Motor neuron (in vitro differentiated cells): ENCODE results near the gene NCOA6. TPM values are rescaled to one million over a fixed set of nuclear protein-coding genes. Genes with fewer than 3 reads are reported as not detected.
A peak's percentile ranks its signal among the peaks of the same experiment; 100 is the strongest.
"Not testable (repeated sequence)": the region's sequence is repeated elsewhere in the genome, so short reads cannot be mapped to it uniquely, and the experiment has no call there.

Experiments
- ATAC-seq, 8 experiments: fragments of 200-7000 bp; cut with Tn5 transposase; replicated peaks in 6 of 8; 2 replicates each; pipeline ENCODE4 v1.8.0; 2021; ENCODE audit warnings: mild to moderate bottlenecking in 8 of 8, moderate library complexity in 8 of 8
- H3K27ac ChIP-seq, 2 donors: fragments of 250-450 bp; sonication (Bioruptor Pico); 2 replicates each; pipeline ENCODE4 v1.9.0; 2021; ENCODE audit warnings: antibody characterized with exemption in 2 of 2, mild to moderate bottlenecking in 2 of 2, moderate library complexity in 1 of 2
- H3K4me1 ChIP-seq, 2 donors: fragments of 250-450 bp; sonication (Bioruptor Pico); replicated peaks in 1 of 2; 2 replicates each; pipeline ENCODE4 v1.6.1; 2021; ENCODE audit warnings: antibody characterized with exemption in 2 of 2, mild to moderate bottlenecking in 2 of 2, moderate library complexity in 1 of 2
- H3K4me3 ChIP-seq, 5 donors: fragments of 250-450 bp; sonication (Bioruptor Pico); 2 replicates each; pipeline ENCODE4 v1.9.0; 2021; ENCODE audit warnings: antibody characterized with exemption in 5 of 5, mild to moderate bottlenecking in 5 of 5, moderate library complexity in 4 of 5
- WGBS, 10 experiments: fragments of 450-650 bp; shearing (Covaris generic); methylation state at CpG; one replicate each; pipeline ENCODE4 v1.0.0; 2022; 5-methylcytosine and 5-hydroxymethylcytosine counted together
- in situ Hi-C, 9 experiments: fragments of 400-800 bp; cut with MboI; loops; one replicate each; pipeline ENCODE4 v1.15.0; 2021; ENCODE audit warnings: low sequenced_read_pairs in 9 of 9, low pct_unique_long_range_greater_than_20kb in 2 of 9; ENCODE audit not compliant: unreplicated experiment in 9 of 9
- total RNA-seq, 8 experiments: library from RNA; unstranded; fragments of 300-600 nt; gene quantifications; 2 replicates each; pipeline versions ENCODE4 v1.2.3 to v1.2.4, GENCODE V29; 2022

The NCOA6 gene
- total RNA-seq, 8 experiments from 2014 or later: 6.6 to 25.6 (median 19.2) TPM

DNA sequence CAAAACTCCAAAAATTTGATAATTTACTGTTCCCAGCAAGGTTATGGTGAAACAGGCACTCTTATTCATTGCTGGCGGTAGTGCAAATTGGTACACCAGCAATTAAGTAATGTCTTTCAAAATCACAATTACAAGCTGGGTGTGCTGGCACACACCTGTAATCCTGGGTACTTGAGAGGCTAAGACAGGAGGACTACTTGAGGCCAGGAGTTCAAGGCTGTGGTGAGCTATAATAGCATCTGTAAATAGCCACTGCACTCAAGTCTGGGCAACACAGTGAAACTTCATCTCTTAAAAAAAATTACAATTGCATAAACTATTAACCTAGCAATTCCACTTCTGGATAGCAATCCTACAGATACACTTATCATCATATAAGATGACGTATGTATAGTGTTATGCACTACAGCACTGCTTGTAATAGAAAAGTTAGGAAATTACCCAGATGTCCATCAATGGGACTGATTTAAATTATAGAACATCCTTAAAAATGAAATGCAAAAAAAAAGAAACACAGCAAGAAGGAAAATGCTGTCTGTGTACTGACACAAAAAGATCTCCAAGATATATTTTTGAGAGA, 31.4 kb downstream of the NCOA6 start:
- H3K4me3 ChIP-seq: no peak overlapping the region
- ATAC-seq: no peak
- no peak overlapping the region for H3K27ac ChIP-seq
- WGBS, 10 experiments: 87 to 100% (median 100%) methylated on average over 1 to 2 of the region's 2 CpGs; no CpG with 5 or more reads in 2 of the 10 experiments
- in situ Hi-C loops: no loop called here
- peaks cover 0 to 7% of the 10 kb centered on the region in 2 donors for H3K4me1 ChIP-seq

DNA sequence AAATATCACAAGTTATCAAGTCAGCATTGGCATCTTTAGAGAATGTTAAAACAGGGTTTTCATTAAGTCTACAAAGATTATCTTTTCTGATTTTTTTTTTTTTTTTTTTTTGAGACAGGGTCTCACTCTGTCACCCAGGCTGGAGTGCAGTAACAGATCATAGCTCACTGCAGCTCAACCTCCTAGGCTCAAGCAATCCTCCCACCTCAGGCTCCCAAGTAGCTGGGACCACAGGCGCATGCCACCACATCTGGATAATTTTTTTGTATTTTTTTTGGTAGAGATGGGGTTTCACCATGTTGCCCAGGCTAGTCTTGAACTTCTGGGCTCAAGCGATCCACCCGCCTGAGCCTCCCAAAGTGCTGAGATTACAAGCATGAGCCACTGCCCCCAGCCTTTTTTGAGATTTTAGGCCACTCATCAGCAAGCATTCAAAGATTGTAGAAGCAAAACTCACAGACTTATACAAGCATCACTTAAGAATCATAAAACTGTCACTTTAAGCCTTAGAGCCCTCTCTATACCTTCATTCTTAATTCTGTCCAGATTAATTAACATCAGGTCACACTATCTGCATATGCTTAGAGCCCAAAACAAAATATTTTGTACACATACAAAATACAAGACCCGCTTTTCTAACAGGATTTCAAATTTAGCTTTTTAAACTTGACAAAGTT, 32.6 kb downstream of the NCOA6 start:
- WGBS, 10 experiments: 88 to 100% (median 100%) methylated on average over 1 to 4 of the region's 4 CpGs
- H3K27ac ChIP-seq: no peak overlapping the region
- no peak overlapping the region for H3K4me3 ChIP-seq
- in situ Hi-C loops: no loop called here
- peaks cover 0 to 7% of the 10 kb centered on the region in 2 donors for H3K4me1 ChIP-seq
- ATAC-seq: no peak

DNA sequence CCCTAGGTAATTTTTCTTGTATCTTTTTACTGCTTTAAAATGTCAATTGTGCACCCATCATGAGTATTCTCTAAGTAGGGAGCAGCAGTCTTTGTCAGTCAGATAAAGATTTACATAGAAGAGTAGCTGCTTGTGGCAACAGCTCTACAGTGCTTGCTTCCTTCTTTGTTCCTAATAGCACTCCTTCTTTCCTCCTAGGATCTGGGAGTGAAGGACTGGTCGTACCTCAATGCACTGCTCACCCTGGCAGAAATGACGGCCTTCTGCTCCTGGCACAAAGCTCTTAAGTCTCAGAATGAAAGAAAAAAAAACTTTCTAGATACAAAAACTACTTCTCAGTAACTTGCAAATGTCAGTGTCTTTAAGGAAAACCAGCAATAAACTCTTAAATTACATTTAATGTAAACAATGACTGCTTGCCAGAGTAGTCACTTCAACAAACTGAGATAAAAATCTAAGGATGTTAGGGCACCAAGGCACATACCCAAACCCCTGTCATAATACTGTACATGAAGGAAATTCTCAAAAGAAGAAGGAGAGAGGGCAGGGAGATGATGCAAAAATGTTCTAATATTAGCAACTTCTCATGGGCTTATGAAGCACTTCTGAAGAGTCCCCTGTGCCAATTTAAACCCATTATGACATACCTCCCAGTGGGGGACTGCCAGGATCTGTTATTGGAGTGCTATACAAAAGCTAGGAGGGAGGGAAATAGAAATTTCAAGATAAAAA, 34.0 kb downstream of the NCOA6 start:
- H3K4me1 ChIP-seq: peaks cover 0 to 7% of the 10 kb centered on the region in 2 donors
- H3K4me3 ChIP-seq: no peak overlapping the region
- H3K27ac ChIP-seq: peak overlapping the region in 1 of 2 donors; percentile 50
- ATAC-seq: peak in 3 of 8 experiments; percentile 34 to 81 (median 68)
- in situ Hi-C loops: no loop called here
- WGBS, 10 experiments: 27 to 100% (median 80%) methylated on average over 2 of the region's 2 CpGs; no CpG with 5 or more reads in 3 of the 10 experiments

DNA sequence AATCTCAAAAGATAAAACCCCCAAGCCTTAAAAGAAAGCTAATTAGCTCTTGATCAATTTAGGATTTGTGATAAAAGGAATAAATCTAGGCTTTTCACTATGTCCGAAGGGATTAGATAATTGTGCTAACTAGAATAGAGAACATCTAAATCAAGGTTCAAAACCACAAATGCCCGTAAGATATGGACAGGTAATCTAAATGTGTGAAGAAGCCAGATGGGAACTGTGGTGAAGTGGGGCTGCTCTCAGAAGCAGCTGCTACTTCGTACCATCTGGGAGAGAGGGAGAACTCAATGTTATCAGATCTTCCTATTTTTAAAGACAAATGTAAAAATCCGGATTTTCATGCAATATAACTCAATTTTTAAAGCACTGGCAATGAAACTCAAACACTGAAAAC, 44.2 kb downstream of the NCOA6 start:
- ATAC-seq: no peak
- in situ Hi-C loops: no loop called here
- 78 to 100% (median 91%) methylated on average over 1 to 4 of the region's 4 CpGs for WGBS, 10 experiments
- Histone ChIP-seq H3K4me1 (no peaks in the 10 kb centered on the region), H3K27ac (no peak overlapping the region), H3K4me3 (no peak overlapping the region)

DNA sequence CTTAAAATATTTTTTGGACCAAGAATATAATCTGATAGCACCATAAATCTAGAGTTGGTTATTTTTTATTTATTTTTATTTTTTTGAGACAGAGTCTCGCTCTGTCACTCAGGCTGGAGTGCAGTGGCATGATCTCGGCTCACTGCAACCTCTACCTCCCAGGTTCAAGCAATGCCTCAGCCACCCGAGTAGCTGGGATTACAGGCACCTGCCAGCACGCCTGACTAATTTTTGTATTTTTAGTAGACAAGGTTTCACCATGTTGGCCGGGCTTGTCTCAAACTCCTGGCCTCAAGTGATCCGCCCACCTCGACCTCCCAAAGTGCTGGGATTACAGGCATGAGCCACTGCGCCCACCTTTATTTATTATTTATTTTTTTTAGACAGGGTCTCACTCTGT, 45.2 kb downstream of the NCOA6 start:
- in situ Hi-C loops, H3K4me1 ChIP-seq, H3K27ac ChIP-seq, H3K4me3 ChIP-seq: not testable (repeated sequence)
- 80 to 100% (median 93%) methylated on average over 1 to 5 of the region's 8 CpGs; no CpG with 5 or more reads in 2 of the 10 experiments for WGBS, 10 experiments
- peak in 1 of 8 experiments; percentile 22 for ATAC-seq

DNA sequence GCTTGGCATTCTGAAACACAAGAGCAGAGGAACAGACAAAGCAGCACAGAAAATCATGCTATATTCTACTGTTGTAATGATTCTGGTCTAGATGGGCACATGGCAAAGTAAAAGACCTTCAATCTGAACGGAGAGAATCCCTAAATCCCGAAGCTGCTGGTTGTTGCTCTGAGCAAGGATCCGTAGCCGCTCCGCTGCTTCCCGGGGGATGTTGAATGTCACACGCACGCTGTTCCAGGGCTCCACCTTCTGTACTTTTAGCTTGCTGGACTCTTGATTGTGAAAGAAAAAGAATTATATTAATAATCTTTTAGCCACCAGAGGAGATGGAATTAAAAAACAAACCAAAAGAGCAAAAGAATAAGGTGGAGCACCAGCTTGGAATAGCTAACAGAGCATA, 49.3 kb downstream of the NCOA6 start:
- H3K27ac ChIP-seq: no peak overlapping the region
- in situ Hi-C loops: no loop called here
- no peaks in the 10 kb centered on the region for H3K4me1 ChIP-seq
- WGBS, 10 experiments: 61 to 100% (median 87%) methylated on average over 2 to 8 of the region's 8 CpGs; no CpG with 5 or more reads in 2 of the 10 experiments
- H3K4me3 ChIP-seq: no peak overlapping the region
- ATAC-seq: no peak

DNA sequence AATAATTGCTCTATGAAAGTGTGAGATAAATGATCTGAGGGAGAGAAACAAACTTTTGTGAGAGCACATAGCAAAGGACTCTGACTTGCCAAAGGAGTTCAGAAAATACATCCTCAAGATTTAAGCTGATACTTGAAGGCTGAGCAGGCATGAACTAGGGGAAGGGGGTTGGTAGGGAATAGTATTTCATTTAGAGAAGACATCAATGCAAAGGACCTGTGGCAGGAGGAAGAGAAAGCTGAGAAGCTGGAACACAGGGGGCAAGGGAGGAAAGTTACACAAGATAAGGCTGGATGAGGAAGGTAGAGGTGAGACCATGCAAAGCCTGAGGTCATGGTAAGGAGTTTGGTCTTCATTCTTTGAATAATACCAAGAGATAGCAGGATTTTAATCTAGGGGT, 50.6 kb downstream of the NCOA6 start:
- H3K4me1 ChIP-seq: no peaks in the 10 kb centered on the region
- H3K4me3 ChIP-seq: no peak overlapping the region
- no peak for ATAC-seq
- H3K27ac ChIP-seq: no peak overlapping the region
- in situ Hi-C loops: no loop called here

DNA sequence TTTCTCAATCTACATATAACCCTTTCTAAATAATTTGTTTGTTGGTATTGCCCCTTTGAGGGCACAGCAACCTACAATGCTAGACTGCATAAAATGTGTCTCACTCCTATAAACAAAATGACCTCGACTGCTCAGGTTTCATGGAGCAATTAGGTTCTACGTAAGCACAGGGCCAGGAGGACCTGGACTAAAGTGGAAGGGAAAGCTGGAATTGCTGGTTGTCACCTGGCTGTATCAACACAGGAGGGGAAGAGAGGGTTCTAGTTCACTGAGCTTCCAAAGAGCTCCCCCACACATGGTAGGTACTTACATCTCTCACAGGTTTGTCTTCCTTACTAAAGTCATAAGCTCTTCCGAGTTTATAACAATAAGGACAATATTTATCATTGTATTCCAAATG, 51.0 kb downstream of the NCOA6 start:
- ATAC-seq: no peak
- Histone ChIP-seq H3K4me1 (no peaks in the 10 kb centered on the region), H3K4me3 (no peak overlapping the region), H3K27ac (no peak overlapping the region)
- in situ Hi-C loops: no loop called here
- WGBS, 10 experiments: 55 to 100% (median 82%) methylated on average over 1 to 3 of the region's 3 CpGs; no CpG with 5 or more reads in 2 of the 10 experiments

DNA sequence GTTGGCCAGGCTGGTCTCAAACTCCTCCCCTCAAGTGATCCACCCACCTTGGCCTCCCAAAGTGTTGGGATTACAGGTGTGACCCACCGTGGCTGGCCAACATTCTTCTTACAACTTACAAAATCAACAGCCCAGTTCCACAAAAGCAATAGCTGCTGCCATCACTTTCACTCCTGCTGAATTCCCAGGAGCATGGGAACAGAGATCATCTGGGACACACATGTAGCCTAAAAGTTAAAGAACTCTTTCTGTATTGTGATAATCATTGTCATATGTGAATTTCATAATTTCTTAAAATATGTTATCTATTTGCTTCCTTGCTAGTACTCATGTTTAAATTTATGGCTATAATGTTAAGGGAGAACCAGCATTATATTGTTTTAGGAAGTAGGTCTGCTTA, 51.7 kb downstream of the NCOA6 start:
- no peak overlapping the region for H3K27ac ChIP-seq
- 80% methylated on average over 1 of the region's 1 CpG; no CpG with 5 or more reads in 9 of the 10 experiments for whole genome bisulfite sequencing, 10 experiments
- no peak overlapping the region for H3K4me3 ChIP-seq
- ATAC-seq: no peak
- in situ Hi-C loops: no loop called here
- no peaks in the 10 kb centered on the region for H3K4me1 ChIP-seq

DNA sequence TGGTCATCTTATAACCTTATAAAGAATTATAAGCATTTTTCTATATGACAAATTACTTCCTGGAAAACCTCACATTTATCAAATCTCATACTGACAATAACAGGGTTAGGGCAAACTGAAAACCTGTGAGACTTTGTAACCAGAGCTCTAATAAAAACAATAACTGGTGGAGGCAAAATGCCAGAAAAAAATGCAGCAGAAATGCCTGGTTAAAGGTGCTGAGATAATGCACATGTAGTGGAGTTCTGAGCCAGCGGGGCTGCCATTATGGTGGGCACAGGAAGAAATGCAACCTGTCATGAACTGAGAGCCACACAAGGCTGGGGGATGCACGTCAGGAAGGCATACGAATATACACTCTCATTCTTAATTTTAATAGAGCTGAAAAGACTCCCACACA, 53.0 kb downstream of the NCOA6 start:
- 82 to 100% (median 100%) methylated on average over 1 to 3 of the region's 3 CpGs; no CpG with 5 or more reads in 4 of the 10 experiments for WGBS, 10 experiments
- no peak for ATAC-seq
- in situ Hi-C loops: no loop called here
- no peaks in the 10 kb centered on the region for H3K4me1 ChIP-seq
- no peak overlapping the region for H3K4me3 ChIP-seq
- no peak overlapping the region for H3K27ac ChIP-seq

DNA sequence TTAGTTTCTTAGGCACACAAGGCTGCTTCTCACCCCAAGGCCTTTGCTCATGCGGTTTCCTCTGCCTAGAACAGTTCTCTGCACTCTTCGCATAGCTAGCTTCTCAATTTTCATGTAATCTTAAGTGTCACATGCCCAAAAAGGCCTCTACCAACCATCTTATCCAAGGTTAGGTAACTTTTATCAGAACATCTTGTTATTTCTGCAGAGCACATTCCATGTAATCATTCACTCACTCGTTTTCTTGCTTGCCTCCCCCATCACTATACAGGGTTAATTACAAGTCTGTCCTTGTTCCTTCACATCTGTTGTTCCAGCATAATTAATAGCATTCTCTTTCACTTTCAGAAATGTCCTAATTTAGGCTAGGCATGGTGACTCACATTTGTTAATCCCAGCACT, 53.8 kb downstream of the NCOA6 start:
- ATAC-seq: peak in 2 of 8 experiments; percentile 87 to 90
- 56 to 100% (median 92%) methylated on average over 1 to 3 of the region's 3 CpGs; no CpG with 5 or more reads in 1 of the 10 experiments for WGBS, 10 experiments
- no peaks in the 10 kb centered on the region for H3K4me1 ChIP-seq
- no peak overlapping the region for H3K4me3 ChIP-seq
- in situ Hi-C loops: no loop called here
- H3K27ac ChIP-seq: no peak overlapping the region

DNA sequence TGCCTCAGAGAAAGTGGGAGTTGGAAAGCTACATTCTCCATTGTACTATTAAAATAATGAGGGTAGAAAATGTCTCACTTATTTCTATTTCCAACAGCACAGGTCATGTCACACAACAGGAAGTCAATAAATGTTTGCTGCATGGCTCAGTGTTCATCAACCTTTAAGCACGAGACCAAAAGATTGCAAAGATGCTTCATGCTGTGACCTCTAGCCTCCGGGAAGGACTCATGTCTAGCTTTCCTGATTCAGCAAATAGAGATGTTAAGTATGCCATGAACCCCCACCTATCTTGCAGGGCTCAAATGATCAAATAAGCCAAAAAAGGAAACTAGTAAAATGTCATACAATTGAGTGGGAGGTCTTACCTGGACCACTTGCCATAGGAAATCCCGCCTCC, 57.4 kb downstream of the NCOA6 start:
- no peak for ATAC-seq
- WGBS, 10 experiments: 0 to 100% (median 83%) methylated on average over 1 to 2 of the region's 3 CpGs; no CpG with 5 or more reads in 5 of the 10 experiments
- no peak overlapping the region for H3K4me3 ChIP-seq
- H3K4me1 ChIP-seq: no peaks in the 10 kb centered on the region
- in situ Hi-C loops: no loop called here
- H3K27ac ChIP-seq: no peak overlapping the region

DNA sequence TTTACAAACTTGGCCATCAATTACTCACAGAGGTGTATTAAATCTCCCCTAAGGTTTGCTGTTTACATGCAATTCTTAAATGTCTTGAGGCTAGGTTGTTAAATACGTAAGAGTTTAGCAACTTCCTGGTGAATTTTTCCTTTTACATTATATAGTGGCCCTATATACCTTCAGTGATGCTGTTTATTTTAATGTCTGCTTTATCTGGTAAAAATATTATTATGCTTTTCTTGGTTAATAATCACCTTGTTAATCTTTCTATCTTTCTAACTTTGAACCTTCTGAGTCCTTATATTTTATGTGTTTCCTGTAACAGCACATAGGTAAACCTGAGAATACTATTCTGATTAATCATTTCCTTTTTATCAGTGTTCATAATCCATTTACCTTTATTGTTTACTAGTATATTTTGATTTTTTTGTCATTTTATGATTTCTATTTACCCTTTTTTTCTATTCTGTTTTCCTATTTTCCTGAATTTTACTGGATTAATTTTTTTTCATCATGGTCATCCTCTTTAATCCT, 63.4 kb downstream of the NCOA6 start:
- in situ Hi-C loops: no loop called here
- H3K27ac ChIP-seq: no peak overlapping the region
- H3K4me1 ChIP-seq: no peaks in the 10 kb centered on the region
- 0% methylated on average over 1 of the region's 1 CpG; no CpG with 5 or more reads in 3 of the 10 experiments for WGBS, 10 experiments
- ATAC-seq: no peak
- H3K4me3 ChIP-seq: no peak overlapping the region
